NCI-H2107 (cell line): ENCODE results near the gene RNF112.
"Not testable (repeated sequence)": the region's sequence is repeated elsewhere in the genome, so short reads cannot be mapped to it uniquely, and the experiment has no call there.

ENCODE experiments used
- DNase-seq: peaks from one replicate; lab custom pipeline; 2025; lab: John Stamatoyannopoulos, UW

RNF112 gene

DNA sequence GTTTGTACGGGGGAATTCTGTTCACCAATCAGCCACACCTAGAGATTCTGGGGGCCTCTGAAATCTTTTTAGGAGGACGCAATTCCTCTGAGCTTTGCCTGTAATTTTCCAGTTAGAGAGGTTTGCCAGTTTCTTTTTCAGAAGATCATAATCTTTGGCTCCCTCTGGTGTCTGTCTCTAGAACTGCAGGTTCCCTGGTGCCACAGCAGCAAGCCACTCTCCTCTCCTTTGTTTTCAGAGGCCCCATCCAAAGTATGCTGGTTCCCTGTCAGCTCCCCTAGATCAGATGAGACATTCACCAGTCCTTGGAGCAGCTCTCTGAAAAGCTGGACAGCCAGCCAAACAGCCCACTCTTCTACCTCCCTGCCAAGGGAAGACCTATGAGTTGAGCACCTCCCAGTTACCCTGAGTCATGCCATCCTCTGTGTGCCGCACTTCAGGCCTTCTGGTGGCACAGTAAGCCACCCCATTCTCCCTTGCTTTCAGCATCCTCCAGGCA lies 36.1 kb downstream of the RNF112 start:
- DNase-seq, result no peak

DNA sequence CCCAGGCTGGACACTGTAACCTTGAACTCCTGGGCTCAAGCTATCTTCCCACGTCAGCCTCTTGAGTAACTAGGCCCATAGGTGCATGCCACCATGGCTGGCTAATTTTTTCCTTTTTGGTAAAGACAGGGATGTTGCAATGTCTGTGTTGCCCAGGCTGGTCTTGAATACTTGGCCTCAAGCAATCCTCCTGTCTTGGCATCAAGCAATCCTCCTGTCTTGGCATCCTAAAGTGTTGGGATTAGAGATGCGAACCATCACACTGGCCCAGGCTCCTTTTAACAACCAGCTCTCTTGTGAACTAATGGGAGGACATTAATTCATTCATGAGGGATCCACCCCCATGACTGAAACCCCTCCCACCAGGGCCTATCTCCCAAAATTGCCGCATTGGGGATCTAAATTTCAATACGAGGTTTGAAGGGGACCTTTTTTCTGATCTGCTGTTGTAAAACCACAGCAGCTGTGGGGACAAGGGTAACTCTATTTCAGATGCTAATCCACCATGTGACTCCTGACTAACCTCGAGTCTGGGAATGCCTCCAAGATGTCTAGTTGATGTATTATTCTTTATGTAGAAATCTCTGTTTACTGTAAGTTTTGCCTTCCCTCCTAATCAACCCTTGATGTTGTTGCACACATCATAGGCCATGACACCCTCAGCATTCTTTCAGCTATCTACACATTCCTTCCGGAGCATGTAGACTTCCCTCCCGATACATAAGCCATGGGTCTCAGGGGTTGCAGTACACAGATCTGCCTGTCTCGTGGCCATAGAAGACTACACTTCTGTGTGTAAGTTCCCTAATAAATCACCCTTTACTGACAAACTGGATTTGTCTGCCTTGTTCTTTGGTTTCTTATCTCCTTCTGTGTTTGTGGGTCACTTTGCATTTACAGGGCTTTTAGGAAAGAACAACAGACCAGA lies 37.6 kb downstream of the RNF112 start:
- no peak for DNase-seq

DNA sequence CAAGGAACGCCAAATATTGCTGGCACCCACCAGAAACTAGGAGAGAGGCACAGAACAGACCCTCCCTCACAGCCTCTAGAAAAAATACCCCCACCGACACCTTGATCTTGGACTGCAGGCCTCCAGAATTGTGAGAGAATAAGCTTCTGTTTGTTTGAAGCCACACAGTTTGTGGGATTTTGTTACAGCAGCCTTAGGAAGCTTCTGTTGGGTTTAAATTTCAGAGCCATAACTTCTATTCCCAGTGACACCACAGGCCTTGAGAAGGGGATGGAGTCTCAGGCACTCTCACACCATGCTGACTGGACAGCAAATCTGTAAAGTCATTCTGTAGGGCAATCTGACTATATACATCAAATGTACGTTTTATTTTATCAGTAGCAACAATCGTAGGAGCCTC lies 38.6 kb downstream of the RNF112 start:
- no peak for DNase-seq

DNA sequence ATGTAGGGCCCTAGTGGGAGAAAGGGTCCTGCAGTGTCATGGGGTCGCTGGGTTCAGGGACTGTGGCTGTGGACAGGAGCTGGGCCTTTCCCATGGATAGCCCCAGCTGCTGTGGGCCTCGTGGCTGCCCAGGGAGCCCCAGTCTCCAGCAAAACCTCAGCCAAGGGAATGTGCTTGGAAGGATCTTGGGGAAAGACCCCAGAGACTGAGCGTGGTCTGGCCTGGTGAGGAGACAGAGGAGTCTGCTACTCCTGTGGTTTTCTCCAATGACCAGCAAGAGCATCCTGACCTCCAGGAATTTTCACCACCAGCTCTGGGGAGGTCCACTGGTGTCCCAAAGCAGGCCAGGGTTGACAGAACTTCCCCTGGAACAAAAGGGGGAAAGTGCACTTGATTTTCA lies 42.3 kb downstream of the RNF112 start:
- no peak for DNase-seq

DNA sequence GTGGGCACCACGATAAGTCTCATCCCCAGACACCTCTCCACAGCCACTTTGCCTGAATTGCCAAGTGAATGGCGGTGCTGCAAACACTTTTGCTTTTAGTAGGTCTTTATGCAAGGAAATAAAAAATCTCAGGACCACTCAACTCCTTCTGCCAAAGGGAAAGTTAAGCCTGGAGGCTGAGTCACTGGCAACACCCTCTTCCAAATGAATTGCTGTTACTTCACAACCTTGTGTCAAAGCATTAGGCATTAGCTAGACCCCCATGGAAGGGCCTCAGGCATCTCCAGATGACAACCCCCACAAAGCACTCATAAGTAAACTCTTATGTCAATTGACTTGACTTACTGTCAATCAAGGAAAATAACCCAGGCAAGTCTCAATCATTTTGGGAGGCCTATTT lies 43.0 kb downstream of the RNF112 start:
- DNase-seq, result no peak

DNA sequence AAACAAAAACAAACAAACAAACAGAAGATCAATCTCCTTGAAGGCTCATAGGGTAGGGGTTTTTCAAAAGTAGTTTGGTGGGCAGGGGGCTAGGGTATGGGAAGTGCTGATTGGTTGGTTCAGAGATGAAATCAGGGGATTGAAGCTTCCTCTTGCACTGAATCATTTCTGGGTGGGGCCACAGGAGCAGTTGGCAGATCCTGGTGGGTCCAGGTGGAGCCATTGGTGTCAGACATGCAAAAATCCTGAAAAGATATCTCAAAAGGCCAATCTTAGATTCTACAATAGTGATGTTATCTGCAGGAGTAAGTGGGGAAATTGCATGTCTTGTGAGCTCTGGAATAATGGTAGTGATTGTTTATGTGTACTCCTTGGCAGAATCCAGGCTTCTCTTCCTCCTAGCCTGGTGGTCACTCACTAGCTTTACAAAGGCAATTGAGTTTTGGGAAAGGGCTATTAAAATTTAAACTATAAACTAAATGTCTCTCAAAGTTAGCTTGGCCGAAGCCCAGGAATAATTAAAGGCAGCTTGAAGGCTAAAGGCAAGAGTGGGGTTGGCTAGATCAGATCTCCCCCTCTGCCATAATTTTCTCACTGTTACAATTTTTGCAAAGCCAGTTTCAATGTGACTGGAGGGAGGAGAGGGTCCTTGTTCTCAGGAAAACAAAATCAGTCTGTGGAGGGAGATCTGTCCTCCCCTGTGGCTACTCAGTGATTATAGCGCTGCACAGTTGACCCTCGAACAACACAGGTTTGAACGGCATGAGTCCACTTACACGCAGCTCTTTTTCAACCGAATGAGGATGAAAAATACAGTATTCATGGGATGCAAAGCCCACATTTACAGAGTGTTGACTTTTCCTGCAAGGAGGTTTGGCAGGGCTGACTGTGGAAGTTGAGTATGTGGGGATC lies 45.2 kb downstream of the RNF112 start:
- DNase-seq, result no peak

DNA sequence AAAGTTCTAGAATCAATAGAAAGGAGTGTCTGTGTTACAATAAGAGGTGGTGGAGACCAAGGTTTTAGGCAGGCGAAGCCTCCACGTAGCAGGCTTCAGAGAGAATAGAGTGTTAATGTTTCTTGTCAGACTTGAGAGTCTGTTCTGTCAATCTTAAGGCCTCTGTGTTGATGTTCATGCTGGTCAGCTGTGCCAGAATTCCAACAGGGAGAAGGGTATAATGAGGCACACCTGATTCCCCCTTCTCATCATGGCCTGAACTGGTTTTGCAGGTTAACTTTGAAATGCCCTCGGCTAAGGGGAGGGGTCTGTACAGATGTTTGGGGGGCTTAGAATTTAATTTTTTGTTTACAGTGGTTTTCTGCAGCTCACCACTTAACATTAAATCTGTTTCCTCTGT lies 46.0 kb downstream of the RNF112 start:
- DNase-seq, result no peak

DNA sequence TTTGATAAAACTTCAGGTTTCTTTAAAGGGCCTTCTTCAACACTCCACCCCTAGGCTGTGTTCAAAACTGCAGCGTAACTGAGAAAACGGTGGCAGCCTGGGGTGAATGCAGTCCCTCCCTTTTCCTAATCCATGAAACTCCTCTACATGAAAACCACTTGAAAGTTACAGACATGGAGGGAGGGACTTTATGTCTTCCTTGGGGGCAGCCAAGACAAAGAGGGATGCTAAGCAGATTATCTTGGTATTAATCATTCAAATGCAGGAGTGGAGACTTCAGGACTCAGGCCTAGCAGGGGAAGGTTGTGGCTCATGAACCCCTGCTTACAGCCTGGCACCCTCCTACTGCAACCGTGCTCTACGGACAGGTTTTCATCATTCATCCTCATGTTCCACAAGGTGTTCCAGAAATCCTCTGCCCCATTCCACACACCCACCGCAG lies 46.8 kb downstream of the RNF112 start:
- no peak for DNase-seq

DNA sequence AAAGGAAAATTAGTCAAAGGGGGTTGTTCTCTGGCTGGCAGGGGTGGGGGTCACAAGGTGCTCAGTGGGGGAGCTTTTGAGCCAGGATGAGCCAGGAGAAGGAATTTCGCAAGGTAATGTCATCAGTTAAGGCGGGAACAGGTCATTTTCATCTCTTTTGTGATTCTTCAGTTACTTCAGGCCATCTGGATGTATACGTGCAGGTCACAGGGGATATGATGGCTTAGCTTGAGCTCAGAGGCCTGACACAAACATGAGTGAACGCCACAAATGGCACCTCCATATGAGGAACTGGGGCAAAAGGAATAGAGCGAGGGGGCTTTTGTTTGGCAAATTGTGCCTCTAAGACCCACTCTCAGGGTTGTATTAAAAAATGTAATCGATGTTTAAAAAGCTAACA lies 47.4 kb downstream of the RNF112 start:
- not testable (repeated sequence) for DNase-seq

DNA sequence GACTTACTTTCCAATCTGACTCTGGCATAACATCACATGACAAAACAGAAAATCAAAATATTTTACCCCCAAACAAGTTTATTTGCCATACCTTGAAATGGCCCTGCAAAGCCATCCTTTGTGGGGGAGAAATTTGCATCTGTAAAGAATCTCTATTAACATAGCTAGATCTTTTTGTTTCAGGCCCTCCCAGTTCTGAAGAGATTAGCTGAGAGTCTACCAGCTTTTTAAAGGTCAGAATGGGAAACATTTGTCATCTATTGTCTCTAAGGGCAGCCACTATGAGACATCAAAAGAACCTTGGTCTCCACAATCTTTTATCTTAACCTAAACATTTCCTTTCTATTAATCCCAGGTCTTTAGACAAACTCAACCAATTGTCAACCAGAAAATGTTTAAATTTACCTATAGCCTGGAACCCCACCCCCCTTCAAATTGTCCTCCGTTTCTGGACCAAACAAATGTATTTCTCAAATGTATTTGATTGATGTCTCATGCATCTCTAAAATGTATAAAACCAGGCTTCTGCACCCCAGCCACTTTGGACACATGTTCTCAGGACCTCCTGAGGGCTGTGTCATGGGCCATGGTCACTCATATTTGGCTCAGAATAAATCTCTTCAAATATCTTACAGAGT lies 48.1 kb downstream of the RNF112 start:
- not testable (repeated sequence) for DNase-seq

DNA sequence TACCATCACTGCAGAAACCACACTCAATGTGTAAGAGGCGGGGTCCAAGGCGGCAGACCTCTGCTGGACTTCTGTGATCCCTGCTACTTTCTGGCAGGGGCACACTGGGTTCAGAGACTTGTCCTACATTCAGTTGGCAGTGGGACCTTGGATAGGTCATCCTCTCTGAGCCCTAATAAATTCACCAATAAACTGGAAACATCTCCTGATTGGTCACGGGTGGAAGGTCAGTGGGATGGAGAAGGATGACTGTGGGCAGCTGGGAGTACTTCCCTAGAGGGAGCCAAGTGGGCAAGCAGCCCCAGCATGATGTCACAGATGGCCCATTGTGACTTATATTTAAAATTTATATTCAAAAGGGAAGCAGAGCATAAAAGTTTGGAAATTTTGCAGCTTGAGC lies 49.7 kb downstream of the RNF112 start:
- DNase-seq, result no peak

DNA sequence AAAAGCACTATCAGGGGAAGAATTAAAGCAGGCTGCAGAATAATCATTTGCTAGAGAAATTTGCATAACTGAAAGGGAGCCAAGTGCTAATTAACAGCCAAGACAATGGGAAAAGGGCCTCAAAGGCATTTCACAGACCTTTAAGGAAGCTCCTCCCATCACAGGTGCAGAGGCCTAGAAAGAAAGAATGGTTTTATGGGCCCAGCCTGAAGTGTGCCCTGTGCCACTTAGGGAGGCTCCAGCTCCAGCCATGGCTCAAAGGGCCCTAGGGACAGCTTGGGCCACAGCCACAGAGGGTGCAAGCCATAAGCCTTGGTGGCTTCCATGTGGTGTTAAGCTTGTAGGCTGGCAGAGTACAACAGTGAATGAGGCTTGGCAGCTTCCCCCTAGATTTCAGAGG lies 50.1 kb downstream of the RNF112 start:
- no peak for DNase-seq

DNA sequence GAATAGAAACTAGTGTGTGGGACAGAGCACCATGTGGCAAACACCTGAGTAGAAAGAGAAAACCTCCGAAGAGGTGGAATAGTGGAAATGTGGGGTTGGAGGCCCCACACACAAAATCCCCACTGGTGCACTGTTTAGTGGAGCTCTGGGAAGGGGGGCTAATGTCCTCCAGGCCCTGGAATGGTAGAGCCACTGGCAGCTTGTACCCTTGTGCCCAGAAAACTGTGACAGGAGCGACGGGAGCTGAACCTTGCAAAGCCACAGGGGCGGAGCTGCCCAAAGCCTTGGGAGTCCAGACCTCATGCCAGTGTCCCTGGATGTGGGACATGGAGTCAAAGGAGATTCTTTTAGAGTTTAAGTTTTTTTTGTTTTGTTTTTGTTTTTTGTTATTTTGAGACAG lies 50.6 kb downstream of the RNF112 start:
- DNase-seq, result no peak

DNA sequence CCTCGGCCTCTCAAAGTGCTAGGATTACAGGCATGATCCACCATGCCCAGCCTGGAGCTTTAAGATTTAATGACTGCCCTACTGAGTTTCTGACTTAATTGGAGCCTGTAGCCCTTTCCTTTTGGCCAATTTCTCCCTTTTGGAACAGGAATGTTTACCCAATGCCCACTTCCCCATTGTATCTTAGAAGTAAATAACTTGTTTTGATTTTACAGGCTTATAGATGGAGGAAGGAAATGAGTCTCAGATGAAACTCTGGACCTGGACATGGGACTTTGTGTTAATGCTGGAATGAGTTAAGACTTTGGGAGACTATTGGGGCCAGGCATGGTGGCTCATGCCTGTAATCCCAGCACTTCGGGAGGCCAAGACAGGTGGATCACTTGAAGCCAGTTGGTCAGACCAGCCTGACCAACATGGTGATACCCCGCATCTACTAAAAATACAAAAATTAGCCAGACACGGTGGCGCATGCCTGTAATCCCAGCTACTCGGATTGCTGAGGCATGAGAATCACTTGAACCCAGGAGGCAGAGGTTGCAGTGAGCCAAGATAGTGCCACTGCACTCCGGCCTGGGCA lies 51.5 kb downstream of the RNF112 start:
- not testable (repeated sequence) for DNase-seq

DNA sequence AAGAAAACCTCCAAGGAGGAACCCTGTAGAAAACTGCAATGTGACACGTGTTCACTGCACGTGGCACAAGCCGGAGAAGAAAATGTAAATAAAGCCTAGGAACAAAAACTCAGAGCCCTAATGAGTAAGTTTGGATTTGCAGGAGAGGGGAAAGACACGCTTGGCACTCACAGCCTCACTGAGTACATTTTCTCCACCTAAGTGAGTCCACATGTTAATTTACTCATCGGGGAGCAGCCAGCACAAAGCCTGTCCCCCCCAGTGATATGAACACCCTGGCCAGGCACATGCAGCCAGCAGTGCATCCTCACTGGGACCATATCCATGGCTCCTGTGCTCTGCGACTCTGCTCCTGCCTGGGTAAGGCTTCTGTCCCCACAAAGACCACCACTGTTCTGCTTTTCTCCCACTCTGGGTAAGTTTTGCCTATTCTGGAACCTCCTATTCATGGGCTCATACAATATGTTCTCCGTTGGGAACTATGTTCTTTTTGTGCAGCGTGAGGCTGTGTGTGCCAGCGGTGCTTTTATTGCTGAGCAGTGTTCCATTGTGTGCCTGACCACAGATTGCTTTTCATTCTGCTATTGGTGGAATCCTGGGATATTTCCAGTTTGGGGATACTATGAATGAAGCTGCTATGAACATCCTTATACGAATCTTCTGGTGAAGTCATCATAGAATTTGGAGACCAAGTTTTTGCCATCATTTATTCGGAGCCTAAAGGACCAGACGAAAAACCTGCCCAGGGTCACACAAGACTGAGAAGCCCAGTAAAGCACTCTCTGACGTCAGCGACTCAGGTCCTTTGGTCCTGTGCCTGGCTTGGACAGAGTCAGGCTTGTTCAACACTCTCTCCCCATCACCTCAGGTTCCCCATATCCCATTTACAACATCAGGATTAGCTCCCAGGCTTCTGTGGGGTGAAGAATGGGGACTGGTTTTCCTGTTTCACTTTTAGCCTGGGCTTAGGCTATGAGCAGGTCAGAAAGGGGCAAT lies 53.3 kb downstream of the RNF112 start:
- no peak for DNase-seq
